MCF 10A (cell line): Measurements from ENCODE around the gene ALDH7A1. TPM values are rescaled to one million over a fixed set of nuclear protein-coding genes. Genes with fewer than 3 reads are reported as not detected.

Experiments
- BruUV-seq: library from RNA; stranded (reverse); fragments of 400-500 nt; replicated peaks from 2 replicates; lab custom pipeline; 2021; lab: Mats Ljungman, UMichigan
- CTCF ChIA-PET: fragments of 300-600 bp; sonication (Branson Sonifier 250); formaldehyde crosslinking; extraction: SDS; loops from one replicate; lab custom pipeline; 2021; ENCODE audit warnings: antibody characterized with exemption, inconsistent platforms; lab: Yijun Ruan, JAX
- POLR2A ChIA-PET: fragments of 300-600, 350-650 bp; sonication (Branson Sonifier 250); formaldehyde crosslinking; extraction: SDS; loops from one replicate; lab custom pipeline; 2020; ENCODE audit warnings: antibody characterized with exemption, inconsistent platforms; lab: Yijun Ruan, JAX
- DNase-seq: peaks from one replicate; pipeline ENCODE4 v3.0.0-alpha.2; 2018; ENCODE audit not compliant: unreplicated experiment
- H3K27ac Mint-ChIP-seq: one replicate; pipeline ENCODE4 v1.8.0; 2022; ENCODE audit warnings: mild to moderate bottlenecking, low read depth, mixed read lengths; ENCODE audit not compliant: unreplicated experiment
- H3K27me3 Mint-ChIP-seq: one replicate; pipeline ENCODE4 v1.8.0; 2022; ENCODE audit warnings: mixed read lengths; ENCODE audit not compliant: insufficient read depth, unreplicated experiment
- H3K36me3 Mint-ChIP-seq: one replicate; pipeline ENCODE4 v1.8.0; 2022; ENCODE audit warnings: mild to moderate bottlenecking, moderate library complexity, mixed read lengths; ENCODE audit not compliant: insufficient read depth, unreplicated experiment
- H3K4me1 Mint-ChIP-seq: one replicate; pipeline ENCODE4 v1.8.0; 2022; ENCODE audit warnings: mixed read lengths; ENCODE audit not compliant: insufficient read depth, unreplicated experiment
- H3K4me3 Mint-ChIP-seq: one replicate; pipeline ENCODE4 v1.8.0; 2022; ENCODE audit warnings: mild to moderate bottlenecking, moderate library complexity, mixed read lengths; ENCODE audit not compliant: unreplicated experiment
- H3K9me3 Mint-ChIP-seq: one replicate; pipeline ENCODE4 v1.8.0; 2022; ENCODE audit warnings: mixed read lengths; ENCODE audit not compliant: unreplicated experiment
- intact Hi-C: fragments of 100-400 bp; cut with micrococcal nuclease; formaldehyde crosslinking; loops from 2 replicates; pipeline ENCODE4 v1.14.1; 2022
- total RNA-seq: library from RNA; stranded (reverse); gene quantifications from 2 replicates; pipeline ENCODE4 v1.2.3, GENCODE V29; 2022
- TF ChIP-seq, protein P1 (sequence below): fragments of 200-600 bp; IDR thresholded peaks from one replicate; pipeline ENCODE4 v1.8.0; 2022; ENCODE audit warnings: antibody characterized with exemption, mild to moderate bottlenecking; ENCODE audit not compliant: unreplicated experiment

The ALDH7A1 gene
- total RNA-seq, 1 experiment from 2014 or later: 89.1 TPM

DNA sequence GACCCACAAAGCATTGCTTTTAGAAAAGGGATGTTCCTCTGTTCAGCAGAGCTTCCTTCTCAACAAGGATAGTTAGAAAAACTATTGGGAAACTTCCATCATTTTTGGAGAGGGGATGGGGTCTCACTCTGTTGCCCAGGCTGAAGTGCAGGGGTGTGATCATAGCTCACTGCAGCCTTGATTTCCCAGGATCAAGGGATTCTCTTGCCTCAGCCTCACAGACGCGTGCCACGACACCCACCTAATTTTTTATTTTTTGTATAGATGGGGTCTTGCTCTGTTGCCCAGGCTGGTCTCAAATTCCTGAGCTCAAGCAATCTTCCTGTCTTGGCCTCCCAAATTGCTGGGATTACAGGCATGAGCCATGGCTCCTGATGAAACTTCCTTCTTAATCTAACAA is 40.6 kb upstream of the ALDH7A1 start:
- Mint-ChIP-seq H3K9me3 (no peaks in the 10 kb centered on the region), H3K36me3 (peaks cover 6% of the 10 kb centered on the region), H3K27me3 (peaks cover 12% of the 10 kb centered on the region), H3K4me1 (no peaks in the 10 kb centered on the region), H3K4me3 (no peak overlapping the region), H3K27ac (no peak overlapping the region)
- POLR2A ChIA-PET: interaction anchor here (0.7 to 1.0 kb wide), 2 partner anchors 9 to 835 kb away, joined by 3 read pairs; no protein-coding TSS in a partner anchor
- CTCF ChIA-PET: interaction anchor here (0.7 to 1.0 kb wide), 2 partner anchors 92 to 119 kb away, joined by 3 to 4 read pairs; no protein-coding TSS in a partner anchor
- BruUV-seq: no TSS peak
- no peak for DNase-seq
- TF ChIP-seq, protein P1, sequence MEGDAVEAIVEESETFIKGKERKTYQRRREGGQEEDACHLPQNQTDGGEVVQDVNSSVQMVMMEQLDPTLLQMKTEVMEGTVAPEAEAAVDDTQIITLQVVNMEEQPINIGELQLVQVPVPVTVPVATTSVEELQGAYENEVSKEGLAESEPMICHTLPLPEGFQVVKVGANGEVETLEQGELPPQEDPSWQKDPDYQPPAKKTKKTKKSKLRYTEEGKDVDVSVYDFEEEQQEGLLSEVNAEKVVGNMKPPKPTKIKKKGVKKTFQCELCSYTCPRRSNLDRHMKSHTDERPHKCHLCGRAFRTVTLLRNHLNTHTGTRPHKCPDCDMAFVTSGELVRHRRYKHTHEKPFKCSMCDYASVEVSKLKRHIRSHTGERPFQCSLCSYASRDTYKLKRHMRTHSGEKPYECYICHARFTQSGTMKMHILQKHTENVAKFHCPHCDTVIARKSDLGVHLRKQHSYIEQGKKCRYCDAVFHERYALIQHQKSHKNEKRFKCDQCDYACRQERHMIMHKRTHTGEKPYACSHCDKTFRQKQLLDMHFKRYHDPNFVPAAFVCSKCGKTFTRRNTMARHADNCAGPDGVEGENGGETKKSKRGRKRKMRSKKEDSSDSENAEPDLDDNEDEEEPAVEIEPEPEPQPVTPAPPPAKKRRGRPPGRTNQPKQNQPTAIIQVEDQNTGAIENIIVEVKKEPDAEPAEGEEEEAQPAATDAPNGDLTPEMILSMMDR: no peak
- intact Hi-C loops: no loop called here

DNA sequence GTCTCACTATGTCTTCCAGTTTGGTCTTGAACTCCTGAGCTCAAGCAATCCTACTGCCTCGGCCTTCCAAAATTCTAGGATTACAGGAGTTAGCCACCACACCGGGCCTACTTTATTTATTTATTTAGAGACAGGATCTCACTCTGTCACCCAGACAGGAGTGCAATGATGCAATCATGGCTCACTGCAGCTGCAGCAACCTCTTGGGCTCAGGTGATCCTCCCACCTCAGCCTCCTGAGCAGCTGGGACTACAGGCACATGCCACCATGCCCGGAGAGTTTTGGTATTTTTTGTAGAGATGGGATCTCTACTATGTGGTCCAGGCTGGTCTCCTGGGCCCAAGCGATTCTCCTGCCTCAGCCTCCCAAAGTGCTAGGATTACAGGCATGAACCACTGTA is 38.5 kb upstream of the ALDH7A1 start:
- H3K27me3 Mint-ChIP-seq: peaks cover 12% of the 10 kb centered on the region
- TF ChIP-seq, protein P1: no peak
- no TSS peak for BruUV-seq
- CTCF ChIA-PET: interaction anchor here (0.6 to 1.0 kb wide), 2 partner anchors 19 to 33 kb away, joined by 3 read pairs; partner anchors contain the start of gene PHAX
- peaks cover 6% of the 10 kb centered on the region for H3K36me3 Mint-ChIP-seq
- H3K4me1 Mint-ChIP-seq: no peaks in the 10 kb centered on the region
- DNase-seq: no peak
- POLR2A ChIA-PET: no interaction called here
- H3K9me3 Mint-ChIP-seq: no peaks in the 10 kb centered on the region
- intact Hi-C loops: no loop called here
- H3K27ac Mint-ChIP-seq: no peak overlapping the region
- no peak overlapping the region for H3K4me3 Mint-ChIP-seq

- CTCF ChIA-PET: interaction anchor here (0.7 kb wide), 1 partner anchor 293 kb away, joined by 3 read pairs; no protein-coding TSS in a partner anchor
- no peak for DNase-seq
- Mint-ChIP-seq H3K9me3 (no peaks in the 10 kb centered on the region), H3K27me3 (peaks cover 12% of the 10 kb centered on the region), H3K4me3 (no peak overlapping the region), H3K36me3 (peaks cover 12% of the 10 kb centered on the region), H3K4me1 (no peaks in the 10 kb centered on the region), H3K27ac (no peak overlapping the region)
- BruUV-seq: no TSS peak
- TF ChIP-seq, protein P1: no peak
- POLR2A ChIA-PET: interaction anchor here (1.1 kb wide), 1 partner anchor 144 kb away, joined by 3 read pairs; no protein-coding TSS in a partner anchor
- intact Hi-C loops: no loop called here
Observed at GRCh38 chr5:126631920-126632319, 36.9 kb upstream of the ALDH7A1 start.

DNA sequence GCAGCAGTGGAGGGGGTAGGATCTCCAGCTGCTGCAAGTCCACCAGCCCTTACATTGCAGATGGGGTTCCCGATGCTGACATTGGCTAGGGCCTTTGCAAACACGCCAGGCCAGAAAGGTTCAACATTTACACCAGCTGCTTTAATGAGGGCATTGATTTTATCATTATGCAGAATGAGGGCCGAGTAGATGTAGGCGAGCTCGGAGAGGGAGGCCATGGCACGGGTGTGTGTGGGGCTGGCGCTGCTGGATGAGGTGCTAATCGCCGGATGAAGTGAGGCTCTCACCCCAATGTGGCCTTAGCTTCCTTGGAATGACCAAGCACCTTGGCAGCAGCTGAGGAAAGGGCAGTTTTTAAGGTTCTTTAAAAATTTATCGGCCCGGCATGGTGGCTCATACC is 33.1 kb upstream of the ALDH7A1 start:
- POLR2A ChIA-PET: no interaction called here

More for the DNA sequence above, 33.1 kb upstream of the ALDH7A1 start:
- peaks cover 41% of the 10 kb centered on the region for H3K36me3 Mint-ChIP-seq
- peaks cover 8% of the 10 kb centered on the region for H3K4me1 Mint-ChIP-seq
- no peaks in the 10 kb centered on the region for H3K9me3 Mint-ChIP-seq
- no peak for DNase-seq
- CTCF ChIA-PET: interaction anchor here (0.6 to 2.0 kb wide), 7 partner anchors 22 to 260 kb away, joined by 3 to 8 read pairs (median 3); partner anchors contain the start of gene PHAX
- no peaks in the 10 kb centered on the region for H3K27me3 Mint-ChIP-seq
- no peak overlapping the region for H3K27ac Mint-ChIP-seq
- TF ChIP-seq, protein P1: no peak
- H3K4me3 Mint-ChIP-seq: no peak overlapping the region
- BruUV-seq: no TSS peak
- intact Hi-C loops: no loop called here
